H1 (cell line): ENCODE data around the gene MAPKAP1. TPM values are rescaled to one million over a fixed set of nuclear protein-coding genes. Genes with fewer than 3 reads are reported as not detected.

Source experiments
- CTCF ChIA-PET: fragments of 300-600 bp; sonication (Branson Sonifier 250); formaldehyde crosslinking; loops from one replicate; lab custom pipeline; 2021; ENCODE audit not compliant: partially characterized antibody; lab: Charles Lee
- POLR2A ChIA-PET: fragments of 300-600 bp; sonication (Branson Sonifier 250); formaldehyde crosslinking; loops from one replicate; lab custom pipeline; 2021; ENCODE audit warnings: inconsistent platforms; ENCODE audit not compliant: partially characterized antibody; lab: Charles Lee
- DNase-seq, 2 experiments: peaks; one replicate each; pipeline versions ENCODE4 v3.0.0 to v3.0.0-alpha.2; 2010 to 2022; ENCODE audit warnings: low spot score in 2 of 2, low read depth in 1 of 2, mixed read lengths in 1 of 2
- FAIRE-seq: peaks from 2 replicates; lab custom pipeline; 2011; peaks lifted over from hg19 to GRCh38; lab: Jason Lieb, UNC
- H2AFZ ChIP-seq: 2 replicates; pipeline ENCODE4 v1.8.1; 2012; ENCODE audit warnings: low read length, inconsistent platforms
- H2AK5ac ChIP-seq: 2 replicates; pipeline ENCODE4 v1.6.1; 2013; ENCODE audit warnings: low read depth, low read length
- H2BK120ac ChIP-seq: replicated peaks from 2 replicates; pipeline ENCODE3; 2013; ENCODE audit warnings: low read depth, low read length, inconsistent platforms
- H2BK12ac ChIP-seq: 2 replicates; pipeline ENCODE4 v1.6.1; 2013; ENCODE audit warnings: low read depth, low read length
- H2BK15ac ChIP-seq: 2 replicates; pipeline ENCODE4 v1.6.1; 2013; ENCODE audit warnings: low read length
- H2BK20ac ChIP-seq: 2 replicates; pipeline ENCODE4 v1.6.1; 2013; ENCODE audit warnings: low read length
- H2BK5ac ChIP-seq: 2 replicates; pipeline ENCODE4 v1.6.1; 2013; ENCODE audit warnings: low read depth, low read length
- H3K14ac ChIP-seq: 2 replicates; pipeline ENCODE4 v1.6.1; 2013; ENCODE audit warnings: inconsistent platforms; ENCODE audit not compliant: insufficient read length
- H3K18ac ChIP-seq: 2 replicates; pipeline ENCODE4 v1.6.1; 2013; ENCODE audit warnings: low read length; ENCODE audit errors: extremely low read depth
- H3K23ac ChIP-seq: 2 replicates; pipeline ENCODE4 v1.6.1; 2013; ENCODE audit warnings: inconsistent platforms; ENCODE audit not compliant: insufficient read length
- H3K23me2 ChIP-seq: 2 replicates; pipeline ENCODE4 v1.6.1; 2013; ENCODE audit warnings: low read depth, low read length
- H3K27ac ChIP-seq: 2 replicates; pipeline ENCODE4 v1.6.1; 2011; ENCODE audit warnings: low read depth, low read length, inconsistent platforms
- H3K27me3 ChIP-seq, 4 experiments: replicated peaks in 1 of 4; 1 replicate in 1 of 4; 2 replicates in 3 of 4; pipeline versions ENCODE4 v1.6.1 to v1.8.1; 2011 to 2013; ENCODE audit warnings: low read length in 3 of 4, mild to moderate bottlenecking in 3 of 4, inconsistent platforms in 2 of 4, mixed read lengths in 2 of 4, moderate library complexity in 1 of 4; ENCODE audit not compliant: control insufficient read depth in 3 of 4, insufficient read depth in 3 of 4; ENCODE audit errors: extremely low read depth in 1 of 4
- H3K36me3 ChIP-seq, 4 experiments: 2 replicates each; pipeline versions ENCODE4 v1.6.1 to v1.8.1; 2011 to 2013; ENCODE audit warnings: mild to moderate bottlenecking in 4 of 4, low read length in 3 of 4, moderate library complexity in 2 of 4, control low read depth in 1 of 4, inconsistent platforms in 1 of 4; ENCODE audit not compliant: insufficient read depth in 4 of 4, control insufficient read depth in 2 of 4
- H3K4ac ChIP-seq: replicated peaks from 2 replicates; pipeline ENCODE3; 2013; ENCODE audit warnings: low read length, low read depth, mixed read lengths, inconsistent platforms; ENCODE audit not compliant: insufficient read length
- H3K4me1 ChIP-seq, 4 experiments: replicated peaks in 1 of 4; 1 replicate in 1 of 4; 2 replicates in 3 of 4; pipeline versions ENCODE4 v1.6.1 to v1.8.1; 2011 to 2013; ENCODE audit warnings: low read length in 3 of 4, inconsistent platforms in 2 of 4, mixed read lengths in 1 of 4; ENCODE audit not compliant: insufficient read depth in 4 of 4, control insufficient read depth in 3 of 4
- H3K4me2 ChIP-seq, 2 experiments: 2 replicates each; pipeline versions ENCODE4 v1.6.1 to v1.8.1; 2011 to 2013; ENCODE audit warnings: low read depth in 2 of 2, low read length in 2 of 2, control low read depth in 1 of 2, inconsistent platforms in 1 of 2, mild to moderate bottlenecking in 1 of 2; ENCODE audit not compliant: insufficient read depth in 1 of 2
- H3K4me3 ChIP-seq, 4 experiments: fragments of 200-600, 300-600 bp in 1 of 4; sonication (generic), shearing (Covaris generic), sonication (Bioruptor Twin) in 1 of 4; 2 replicates each; pipeline versions ENCODE4 v1.5.1 to v1.8.1; 2011 to 2016; ENCODE audit warnings: low read length in 4 of 4, low read depth in 3 of 4, control low read depth in 2 of 4, inconsistent platforms in 2 of 4, mild to moderate bottlenecking in 2 of 4, mixed read lengths in 1 of 4, moderate library complexity in 1 of 4; ENCODE audit not compliant: insufficient read depth in 2 of 4; ENCODE audit errors: extremely low read depth in 1 of 4
- H3K56ac ChIP-seq: replicated peaks from 2 replicates; pipeline ENCODE3; 2013; ENCODE audit warnings: low read depth, mild to moderate bottlenecking, mixed read lengths, low read length, inconsistent platforms; ENCODE audit not compliant: insufficient read length
- H3K79me1 ChIP-seq: 2 replicates; pipeline ENCODE4 v1.6.1; 2013; ENCODE audit warnings: low read depth, low read length, control low read depth
- H3K79me2 ChIP-seq, 2 experiments: 2 replicates each; pipeline versions ENCODE4 v1.6.1 to v1.8.1; 2012 to 2013; ENCODE audit warnings: low read length in 2 of 2, mild to moderate bottlenecking in 2 of 2, inconsistent platforms in 1 of 2; ENCODE audit not compliant: insufficient read depth in 2 of 2, control insufficient read depth in 1 of 2
- H3K9ac ChIP-seq, 4 experiments: replicated peaks in 1 of 4; 1 replicate in 1 of 4; 2 replicates in 3 of 4; pipeline versions ENCODE4 v1.6.1 to v1.8.1; 2011 to 2013; ENCODE audit warnings: low read depth in 3 of 4, low read length in 3 of 4, control low read depth in 2 of 4, mild to moderate bottlenecking in 2 of 4, moderate library complexity in 2 of 4, inconsistent platforms in 1 of 4; ENCODE audit errors: extremely low read depth in 1 of 4
- H3K9me3 ChIP-seq, 2 experiments: 2 replicates each; pipeline versions ENCODE4 v1.6.1 to v1.8.1; 2012 to 2013; ENCODE audit warnings: mild to moderate bottlenecking in 2 of 2, moderate library complexity in 2 of 2, control low read depth in 1 of 2, inconsistent platforms in 1 of 2, low read depth in 1 of 2, low read length in 1 of 2, mixed read lengths in 1 of 2; ENCODE audit not compliant: insufficient read depth in 2 of 2
- H4K20me1 ChIP-seq, 2 experiments: replicated peaks in 1 of 2; 2 replicates each; pipeline versions ENCODE3 to v1.8.1; 2011 to 2013; ENCODE audit warnings: inconsistent platforms in 2 of 2, low read length in 2 of 2, mild to moderate bottlenecking in 1 of 2; ENCODE audit not compliant: insufficient read depth in 2 of 2, control insufficient read depth in 1 of 2
- H4K5ac ChIP-seq: 2 replicates; pipeline ENCODE4 v1.6.1; 2013; ENCODE audit warnings: low read length, low read depth, mixed read lengths, inconsistent platforms; ENCODE audit not compliant: insufficient read length
- H4K8ac ChIP-seq: 2 replicates; pipeline ENCODE4 v1.8.0; 2013; ENCODE audit warnings: mild to moderate bottlenecking, moderate library complexity, low read length, inconsistent platforms; ENCODE audit not compliant: insufficient read depth; ENCODE audit errors: extremely low read depth
- H4K91ac ChIP-seq: replicated peaks from 2 replicates; pipeline ENCODE3; 2013; ENCODE audit warnings: low read length, mixed read lengths, inconsistent platforms; ENCODE audit not compliant: insufficient read length
- SIX5 ChIP-seq: IDR thresholded peaks from 2 replicates; pipeline ENCODE4 v1.6.1; 2011; ENCODE audit warnings: mild to moderate bottlenecking, low read depth, low read length
- WGBS, 2 experiments: shearing (Covaris generic) in 1 of 2; methylation state at CpG; one replicate each; pipeline versions ENCODE4 v1.1.6 to v1.1.7; 2013 to 2015; ENCODE audit warnings: low lambda C conversion rate in 2 of 2, mixed read lengths in 2 of 2, inconsistent platforms in 1 of 2, low coverage in 1 of 2, missing lambda C conversion rate in 1 of 2; ENCODE audit not compliant: insufficient replicate concordance in 2 of 2, insufficient coverage in 1 of 2, insufficient read length in 1 of 2; ENCODE audit errors: extremely low coverage in 1 of 2, missing lambda C conversion rate in 1 of 2; 5-methylcytosine and 5-hydroxymethylcytosine counted together
- polyA plus RNA-seq, 7 experiments: library from polyadenylated mRNA; depleted of rRNA in 3 of 7; stranded (reverse) in 5 of 7; unstranded in 2 of 7; fragments of >200 nt in 5 of 7; fragments of 200-250 nt in 2 of 7; gene quantifications; 1 replicate in 5 of 7; 2 replicates in 1 of 7; 4 replicates in 1 of 7; pipeline versions ENCODE4 v1.2.1 to v1.2.3, GENCODE V29; 2011 to 2013; ENCODE audit warnings: missing spikeins in 2 of 7, mixed read lengths in 2 of 7
- total RNA-seq: library from RNA; stranded (reverse); fragmentation: NEBNext Ultra II Directional; extraction: Animal tissue kit (Norgen Biotek cat#: 25700); gene quantifications from 2 replicates; pipeline ENCODE4 v1.2.1, GENCODE V29; 2021

The MAPKAP1 gene
- total and polyA plus RNA-seq, 2 of the 8 experiments (the other 6 are each of a cell fraction or from before 2014, with no cell fraction given): 79.2 to 140 TPM

GRCh38 chr9:125388978-125389377, 318.0 kb downstream of the MAPKAP1 start:
- Histone ChIP-seq H3K27ac (no peak overlapping the region), H3K4ac (no peak overlapping the region), H3K4me3 (no peak overlapping the region), H2BK12ac (no peak overlapping the region), H3K79me2 (no peaks in the 10 kb centered on the region), H2BK120ac (no peak overlapping the region), H3K23ac (no peak overlapping the region), H4K8ac (no peak overlapping the region), H2BK5ac (no peak overlapping the region), H4K91ac (no peak overlapping the region), H3K18ac (no peak overlapping the region), H3K14ac (no peak overlapping the region), H2AFZ (no peak overlapping the region), H4K5ac (no peak overlapping the region), H3K4me1 (peaks cover 0 to 3% (median 0%) of the 10 kb centered on the region in 4 experiments; a peak in 1 of 7 replicates), H4K20me1 (no peaks in the 10 kb centered on the region), H3K27me3 (no peaks in the 10 kb centered on the region; a peak in 1 of 7 replicates), H3K36me3 (no peaks in the 10 kb centered on the region), H2BK20ac (no peak overlapping the region), H3K9me3 (no peaks in the 10 kb centered on the region), H3K23me2 (no peaks in the 10 kb centered on the region), H3K9ac (no peak overlapping the region), H3K4me2 (no peak overlapping the region), H3K56ac (no peak overlapping the region), H2BK15ac (no peak overlapping the region), H2AK5ac (no peak overlapping the region), H3K79me1 (no peaks in the 10 kb centered on the region)
- DNase-seq (no peak), FAIRE-seq (no peak)
- POLR2A ChIA-PET: no interaction called here
- 75% methylated on average over 6 of the region's 6 CpGs; no CpG with 5 or more reads in 1 of the 2 experiments for WGBS, 2 experiments
- CTCF ChIA-PET: interaction anchor here (0.7 kb wide), 1 partner anchor 939 kb away, joined by 3 read pairs; no protein-coding TSS in a partner anchor
- TF ChIP-seq SIX5: no peak
